GM12892 (cell line): ENCODE measurements around the gene PIK3R6.

Experiments
- POLR2A ChIP-seq: IDR thresholded peaks from 2 replicates; pipeline ENCODE4 v1.6.1; 2011; ENCODE audit warnings: low read depth, low read length, control low read depth
- TAF1 ChIP-seq: IDR thresholded peaks from 2 replicates; pipeline ENCODE4 v1.6.1; 2011; ENCODE audit warnings: low read depth, mild to moderate bottlenecking, control low read depth, low read length, borderline replicate concordance

- no peak for TF ChIP-seq POLR2A
- no peak for TF ChIP-seq TAF1
Measured at GRCh38 chr17:8887834-8888703, 20.6 kb upstream of the PIK3R6 start.
